ENCODE results near the gene GMPS. TPM values are rescaled to one million over a fixed set of nuclear protein-coding genes. Genes with fewer than 3 reads are reported as not detected.

Gene GMPS
- total RNA-seq, 1 experiment from 2014 or later: 119 TPM

GRCh38 chr3:155984791-155985417, 114.5 kb downstream of the GMPS start:
- no peak overlapping the region for H3K4me3 ChIP-seq (replicated peaks in 1 of 2; ENCODE audit: low read depth in 1 of 2, low read length in 2 of 2)
- no peaks in the 10 kb centered on the region for H3K79me2 ChIP-seq (ENCODE audit: insufficient read depth, low read length)
- H4K20me1 ChIP-seq (ENCODE audit: insufficient read depth): no peaks in the 10 kb centered on the region
- ChIA-PET CTCF (no interaction called here), POLR2A (no interaction called here), RAD21 (ENCODE audit: low non-redundant PET in 1 of 2, low total read pairs in 2 of 2, uncharacterized antibody in 2 of 2, unreplicated experiment in 2 of 2) (no interaction called here)
- no peaks in the 10 kb centered on the region for H3K4me1 ChIP-seq (ENCODE audit: control insufficient read depth in 1 of 2, insufficient read depth in 2 of 2, low read length in 2 of 2)
- TF ChIP-seq CTCF (IDR thresholded peaks at IDR 0.05 in 2 of 3, conservative IDR thresholded peaks at IDR 0.05 in 1 of 3; ENCODE audit: borderline replicate concordance in 1 of 3, insufficient read depth in 1 of 3, low read depth in 2 of 3, low read length in 2 of 3) (no peak), FOSL1 (IDR thresholded peaks at IDR 0.05; ENCODE audit: low read depth) (no peak), EZH2phosphoT487 (IDR thresholded peaks at IDR 0.05; ENCODE audit: borderline replicate concordance) (no peak), REST (IDR thresholded peaks at IDR 0.05; ENCODE audit: low read depth) (no peak), EZH2 (IDR thresholded peaks at IDR 0.05) (no peak), POLR2AphosphoS5 (IDR thresholded peaks at IDR 0.05; ENCODE audit: low read depth, low read length) (no peak), POLR2A (IDR thresholded peaks at IDR 0.05; ENCODE audit: borderline replicate concordance, extremely low read depth, insufficient read depth, insufficient read length) (no peak), ZNF274 (IDR thresholded peaks at IDR 0.05; ENCODE audit: low read depth, low read length) (no peak)
- TF ChIP-seq, protein P1, sequence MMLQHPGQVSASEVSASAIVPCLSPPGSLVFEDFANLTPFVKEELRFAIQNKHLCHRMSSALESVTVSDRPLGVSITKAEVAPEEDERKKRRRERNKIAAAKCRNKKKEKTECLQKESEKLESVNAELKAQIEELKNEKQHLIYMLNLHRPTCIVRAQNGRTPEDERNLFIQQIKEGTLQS (IDR thresholded peaks at IDR 0.05): no peak
- no peak overlapping the region for H3K27ac ChIP-seq (ENCODE audit: low read depth, low read length)
- no TSS peak for BruUV-seq (replicated peaks)
- H3K9ac ChIP-seq (ENCODE audit: low read length): no peak overlapping the region
- no peaks in the 10 kb centered on the region for H3K9me2 ChIP-seq (ENCODE audit: insufficient read depth)
- intact Hi-C loops (cut with micrococcal nuclease): no loop called here
- no peak overlapping the region for H2AFZ ChIP-seq (ENCODE audit: low read depth, low read length, poor library complexity, severe bottlenecking)
- ATAC-seq (no peak), DNase-seq (ENCODE audit: low read depth, low spot score) (no peak)
- H3K27me3 ChIP-seq (ENCODE audit: insufficient read depth, low read length): no peaks in the 10 kb centered on the region
- no peaks in the 10 kb centered on the region for H3K9me3 ChIP-seq (ENCODE audit: control insufficient read depth in 1 of 2, insufficient read depth in 1 of 2, low read depth in 1 of 2, low read length in 2 of 2)
- no peaks in the 10 kb centered on the region for H3K36me3 ChIP-seq (ENCODE audit: control insufficient read depth in 1 of 2, insufficient read depth in 2 of 2, low read length in 2 of 2)
- no peak overlapping the region for H3K4me2 ChIP-seq (ENCODE audit: low read length)
